Measurements from ENCODE around the gene EPHB2.

DNA sequence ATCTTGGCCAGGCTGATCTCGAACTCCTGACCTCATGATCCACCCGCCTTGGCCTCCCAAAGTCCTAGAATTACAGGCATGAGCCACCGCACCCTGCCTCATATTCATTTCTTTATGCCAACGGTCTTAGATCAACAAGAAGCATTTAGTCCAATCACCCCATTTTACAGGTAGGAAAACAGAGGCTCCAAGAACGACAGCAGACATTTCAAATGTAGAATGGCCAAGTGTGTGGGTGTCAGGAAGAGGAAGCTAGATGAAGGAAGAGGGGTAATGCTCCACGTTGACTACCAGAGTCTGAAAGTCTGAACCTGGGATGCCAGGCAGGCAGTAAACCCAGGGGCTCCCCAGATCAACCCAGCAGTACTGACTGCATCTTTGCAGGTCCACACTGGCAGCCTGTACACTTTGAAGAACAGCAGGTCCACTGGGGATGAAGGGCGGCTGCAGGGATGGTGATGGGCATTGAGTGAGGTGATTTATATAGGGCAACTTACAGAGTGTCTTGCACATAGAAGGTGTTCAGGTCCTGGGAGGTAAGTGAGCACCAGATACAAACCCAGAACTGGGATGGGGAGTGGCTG is 120.2 kb downstream of the EPHB2 start:
- TF ChIP-seq, protein P1, sequence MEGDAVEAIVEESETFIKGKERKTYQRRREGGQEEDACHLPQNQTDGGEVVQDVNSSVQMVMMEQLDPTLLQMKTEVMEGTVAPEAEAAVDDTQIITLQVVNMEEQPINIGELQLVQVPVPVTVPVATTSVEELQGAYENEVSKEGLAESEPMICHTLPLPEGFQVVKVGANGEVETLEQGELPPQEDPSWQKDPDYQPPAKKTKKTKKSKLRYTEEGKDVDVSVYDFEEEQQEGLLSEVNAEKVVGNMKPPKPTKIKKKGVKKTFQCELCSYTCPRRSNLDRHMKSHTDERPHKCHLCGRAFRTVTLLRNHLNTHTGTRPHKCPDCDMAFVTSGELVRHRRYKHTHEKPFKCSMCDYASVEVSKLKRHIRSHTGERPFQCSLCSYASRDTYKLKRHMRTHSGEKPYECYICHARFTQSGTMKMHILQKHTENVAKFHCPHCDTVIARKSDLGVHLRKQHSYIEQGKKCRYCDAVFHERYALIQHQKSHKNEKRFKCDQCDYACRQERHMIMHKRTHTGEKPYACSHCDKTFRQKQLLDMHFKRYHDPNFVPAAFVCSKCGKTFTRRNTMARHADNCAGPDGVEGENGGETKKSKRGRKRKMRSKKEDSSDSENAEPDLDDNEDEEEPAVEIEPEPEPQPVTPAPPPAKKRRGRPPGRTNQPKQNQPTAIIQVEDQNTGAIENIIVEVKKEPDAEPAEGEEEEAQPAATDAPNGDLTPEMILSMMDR (IDR thresholded peaks at IDR 0.05) = no peak
- no peak for TF ChIP-seq ZFX (IDR thresholded peaks at IDR 0.05; ENCODE audit: borderline replicate concordance)

Measured in 22Rv1 (cell line).